HCT116 (cell line): ENCODE data around the gene GDF2. TPM values are rescaled to one million over a fixed set of nuclear protein-coding genes. Genes with fewer than 3 reads are reported as not detected.

Experiments
- ATAC-seq: fragments of 200-7000 bp; cut with Tn5 transposase; 2 replicates; pipeline ENCODE4 v1.9.1; 2020; ENCODE audit warnings: mild to moderate bottlenecking, moderate library complexity
- BruUV-seq: library from RNA; stranded (reverse); fragments of 400-500 nt; replicated peaks from 2 replicates; lab custom pipeline; 2021; lab: Mats Ljungman, UMichigan
- CTCF ChIA-PET: fragments of 300-600 bp; sonication (Branson Sonifier 250); formaldehyde crosslinking; loops from one replicate; lab custom pipeline; 2021; ENCODE audit warnings: antibody characterized with exemption; lab: Charles Lee
- POLR2A ChIA-PET: fragments of 300-600, 350-600 bp; sonication (Branson Sonifier 250); formaldehyde crosslinking; loops from one replicate; lab custom pipeline; 2021; ENCODE audit warnings: antibody characterized with exemption; lab: Charles Lee
- RAD21 ChIA-PET, 2 experiments: fragments of 300-600 bp; sonication (Branson Sonifier 250); formaldehyde crosslinking; loops; one replicate each; lab custom pipeline; 2023; ENCODE audit warnings: low total read pairs in 2 of 2; ENCODE audit not compliant: uncharacterized antibody in 2 of 2, unreplicated experiment in 2 of 2, low non-redundant PET in 1 of 2; lab: Charles Lee
- DNase-seq: peaks from one replicate; pipeline ENCODE4 v3.0.0-alpha.2; 2010; ENCODE audit warnings: low read depth, low spot score
- H2AFZ ChIP-seq: fragments of 200-600 bp; shearing (Covaris generic), sonication (generic); 2 replicates; pipeline ENCODE4 v1.6.1; 2017; ENCODE audit warnings: low read depth, mixed run types, mixed read lengths, antibody characterized with exemption, low read length; ENCODE audit not compliant: poor library complexity, severe bottlenecking
- H3K27ac ChIP-seq: 2 replicates; pipeline ENCODE4 v1.5.1; 2012; ENCODE audit warnings: low read depth, low read length
- H3K27me3 ChIP-seq: fragments of 200-600 bp; sonication (generic); 2 replicates; pipeline ENCODE4 v1.6.1; 2016; ENCODE audit warnings: mixed run types, low read length, mixed read lengths; ENCODE audit not compliant: insufficient read depth
- H3K36me3 ChIP-seq, 2 experiments: fragments of 200-500 bp in 1 of 2; fragments of 200-600 bp in 1 of 2; sonication (Bioruptor generic) in 1 of 2; sonication (generic) in 1 of 2; 2 replicates each; pipeline versions ENCODE4 v1.5.1 to v1.6.1; 2014 to 2016; ENCODE audit warnings: low read length in 2 of 2, inconsistent platforms in 1 of 2, mixed read lengths in 1 of 2, mixed run types in 1 of 2; ENCODE audit not compliant: insufficient read depth in 2 of 2, control insufficient read depth in 1 of 2
- H3K4me1 ChIP-seq, 2 experiments: fragments of 200-600 bp in 1 of 2; sonication (generic) in 1 of 2; 2 replicates each; pipeline versions ENCODE4 v1.5.1 to v1.6.1; 2012 to 2017; ENCODE audit warnings: low read length in 2 of 2, inconsistent platforms in 1 of 2, mild to moderate bottlenecking in 1 of 2, mixed read lengths in 1 of 2, mixed run types in 1 of 2, moderate library complexity in 1 of 2; ENCODE audit not compliant: insufficient read depth in 2 of 2, control insufficient read depth in 1 of 2
- H3K4me2 ChIP-seq: fragments of 200-600 bp; sonication (generic); 2 replicates; pipeline ENCODE4 v1.6.1; 2017; ENCODE audit warnings: mixed run types, low read length, mixed read lengths
- H3K4me3 ChIP-seq, 2 experiments: fragments of 200-600 bp in 1 of 2; sonication (generic) in 1 of 2; replicated peaks in 1 of 2; 2 replicates each; pipeline ENCODE4 v1.5.1; 2011 to 2016; ENCODE audit warnings: low read length in 2 of 2, control low read depth in 1 of 2, low read depth in 1 of 2, mild to moderate bottlenecking in 1 of 2, mixed read lengths in 1 of 2, mixed run types in 1 of 2
- H3K79me2 ChIP-seq: fragments of 200-600 bp; sonication (generic); 2 replicates; pipeline ENCODE4 v1.6.1; 2017; ENCODE audit warnings: mild to moderate bottlenecking, mixed run types, low read length, moderate library complexity, mixed read lengths; ENCODE audit not compliant: insufficient read depth
- H3K9ac ChIP-seq: fragments of 200-600 bp; sonication (generic); 2 replicates; pipeline ENCODE4 v1.6.1; 2016; ENCODE audit warnings: low read length, mixed read lengths
- H3K9me2 ChIP-seq: fragments of 200-600 bp; sonication (generic), shearing (Covaris generic); 2 replicates; pipeline ENCODE4 v1.6.1; 2017; ENCODE audit warnings: mixed run types, mild to moderate bottlenecking, moderate library complexity; ENCODE audit not compliant: insufficient read depth
- H3K9me3 ChIP-seq, 2 experiments: fragments of 200-500 bp in 1 of 2; fragments of 200-600 bp in 1 of 2; sonication (Bioruptor generic) in 1 of 2; sonication (generic) in 1 of 2; 2 replicates each; pipeline ENCODE4 v1.6.1; 2014 to 2017; ENCODE audit warnings: low read length in 2 of 2, mixed read lengths in 2 of 2, inconsistent platforms in 1 of 2, low read depth in 1 of 2, mild to moderate bottlenecking in 1 of 2, mixed run types in 1 of 2, moderate library complexity in 1 of 2; ENCODE audit not compliant: control insufficient read depth in 1 of 2, insufficient read depth in 1 of 2
- H4K20me1 ChIP-seq: fragments of 200-600 bp; sonication (generic), shearing (Covaris generic); 2 replicates; pipeline ENCODE4 v1.6.1; 2017; ENCODE audit warnings: mixed run types, mild to moderate bottlenecking, moderate library complexity; ENCODE audit not compliant: insufficient read depth
- CBX3 ChIP-seq: IDR thresholded peaks from 2 replicates; pipeline ENCODE4 v1.6.1; 2012; ENCODE audit warnings: low read depth
- EZH2 ChIP-seq: fragments of 200-600 bp; sonication (generic); IDR thresholded peaks from 2 replicates; pipeline ENCODE4 v1.6.1; 2017; ENCODE audit warnings: antibody characterized with exemption, mixed run types
- MAX ChIP-seq: IDR thresholded peaks from 2 replicates; pipeline ENCODE4 v1.6.1; 2012
- REST ChIP-seq: IDR thresholded peaks from 2 replicates; pipeline ENCODE4 v1.6.1; 2012; ENCODE audit warnings: low read depth
- YY1 ChIP-seq: IDR thresholded peaks from 2 replicates; pipeline ENCODE4 v1.6.1; 2011; ENCODE audit warnings: low read length, low read depth, moderate library complexity, mild to moderate bottlenecking; ENCODE audit not compliant: insufficient replicate concordance; ENCODE audit errors: extremely low read depth
- ZBTB33 ChIP-seq: IDR thresholded peaks from 2 replicates; pipeline ENCODE4 v1.6.1; 2011; ENCODE audit warnings: mild to moderate bottlenecking, low read length, moderate library complexity; ENCODE audit not compliant: insufficient replicate concordance; ENCODE audit errors: extremely low read depth
- intact Hi-C: fragments of 100-400 bp; cut with micrococcal nuclease; formaldehyde crosslinking; loops from 2 replicates; pipeline ENCODE4 v1.10.0; 2022
- total RNA-seq: library from RNA; stranded (reverse); gene quantifications from one replicate; pipeline ENCODE4 v1.2.1, GENCODE V29; 2021; ENCODE audit not compliant: unreplicated experiment

GDF2 gene
- total RNA-seq, 1 experiment from 2014 or later, result not detected

- no peak overlapping the region for H3K4me3 ChIP-seq
- no peaks in the 10 kb centered on the region for H3K9me2 ChIP-seq
- no peaks in the 10 kb centered on the region for H3K36me3 ChIP-seq
- CTCF ChIA-PET, result no interaction called here
- H3K4me2 ChIP-seq, result no peak overlapping the region
- intact Hi-C loops, result no loop called here
- TF ChIP-seq EZH2 (no peak), ZBTB33 (no peak)
- RAD21 ChIA-PET, result interaction anchor here in 1 of 2 experiments (1.5 kb wide), 1 partner anchor 259 kb away, joined by 3 read pairs; no protein-coding TSS in a partner anchor
- ATAC-seq (no peak), DNase-seq (no peak)
- H4K20me1 ChIP-seq, result no peaks in the 10 kb centered on the region
- POLR2A ChIA-PET, result no interaction called here
- H3K9ac ChIP-seq, result no peak overlapping the region
- no peaks in the 10 kb centered on the region; a peak in 1 of 4 replicates for H3K4me1 ChIP-seq
- no peak overlapping the region for H2AFZ ChIP-seq
- peaks cover 19% of the 10 kb centered on the region; the same call in 1 of the 2 replicates for H3K27me3 ChIP-seq
- BruUV-seq, result no TSS peak
- H3K27ac ChIP-seq, result no peak overlapping the region
- H3K79me2 ChIP-seq, result no peaks in the 10 kb centered on the region
- no peaks in the 10 kb centered on the region for H3K9me3 ChIP-seq
Observed at GRCh38 chr10:47307381-47307780, 14.9 kb upstream of the GDF2 start.

GRCh38 chr10:47308775-47309174 lies 13.5 kb upstream of the GDF2 start:
- H4K20me1 ChIP-seq, result no peaks in the 10 kb centered on the region
- no peak for TF ChIP-seq CBX3
- TF ChIP-seq MAX, result no peak
- no peak for TF ChIP-seq YY1
- TF ChIP-seq REST, result no peak
- DNase-seq (no peak), ATAC-seq (no peak)
- intact Hi-C loops, result no loop called here
- no peaks in the 10 kb centered on the region for H3K79me2 ChIP-seq
- H3K9ac ChIP-seq, result no peak overlapping the region
- no peak overlapping the region for H3K4me3 ChIP-seq
- no peaks in the 10 kb centered on the region for H3K9me2 ChIP-seq
- CTCF ChIA-PET, result interaction anchor here (2.0 kb wide), 1 partner anchor 261 kb away, joined by 4 read pairs; no protein-coding TSS in a partner anchor
- H3K4me1 ChIP-seq, result no peaks in the 10 kb centered on the region; a peak in 1 of 4 replicates
- no peaks in the 10 kb centered on the region for H3K9me3 ChIP-seq
- BruUV-seq, result no TSS peak
- peaks cover 16% of the 10 kb centered on the region; the same call in 1 of the 2 replicates for H3K27me3 ChIP-seq
- POLR2A ChIA-PET, result no interaction called here
- H2AFZ ChIP-seq, result no peak overlapping the region
- H3K4me2 ChIP-seq, result no peak overlapping the region
- H3K36me3 ChIP-seq, result no peaks in the 10 kb centered on the region
- RAD21 ChIA-PET, result interaction anchor here in 1 of 2 experiments (1.5 kb wide), 1 partner anchor 261 kb away, joined by 3 read pairs; no protein-coding TSS in a partner anchor
- no peak overlapping the region for H3K27ac ChIP-seq
